WI38 (cell line): ENCODE data around the gene OMA1.

ENCODE experiments used
- H3K4me3 ChIP-seq: 2 replicates; pipeline ENCODE4 v1.5.1; 2011; ENCODE audit warnings: low read depth, mild to moderate bottlenecking, control low read depth, low read length
- TF ChIP-seq, protein P1 (sequence below): IDR thresholded peaks from 2 replicates; pipeline ENCODE4 v1.5.1; 2012; ENCODE audit warnings: low read depth, mild to moderate bottlenecking, control low read depth, low read length

OMA1 gene

DNA sequence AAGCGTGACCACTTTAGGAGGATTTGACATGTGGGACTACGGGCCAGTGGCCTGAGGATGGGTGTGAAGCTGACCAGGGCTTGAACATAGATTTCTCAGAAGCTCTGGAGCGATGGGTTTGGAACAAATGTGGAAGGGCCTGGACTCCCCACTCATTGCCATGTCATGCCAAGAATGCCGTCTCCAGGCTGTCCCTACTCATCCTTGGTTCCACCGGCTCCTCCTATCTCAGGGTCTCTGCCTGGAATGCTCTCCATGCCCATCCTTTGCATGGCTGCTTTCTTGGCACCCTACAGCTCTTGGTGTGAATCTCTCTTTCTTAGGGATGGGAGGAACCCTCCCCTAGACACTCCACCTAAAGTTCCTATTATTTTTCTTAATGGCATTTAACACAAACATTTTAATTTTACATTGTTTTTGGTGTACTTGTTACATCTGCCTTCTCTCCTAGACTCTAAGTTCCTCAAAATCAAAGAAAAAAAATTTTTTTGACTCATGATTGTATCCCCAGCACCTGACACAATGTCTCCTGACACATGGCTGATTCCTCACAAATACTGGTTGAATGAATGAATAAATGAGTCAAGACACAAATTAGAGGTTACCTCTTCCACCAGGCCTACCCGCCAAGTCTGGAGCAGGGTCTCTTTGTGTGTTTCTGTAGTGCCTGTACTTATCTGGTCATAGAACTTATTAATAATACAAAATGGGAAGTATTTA is 114.5 kb downstream of the OMA1 start:
- TF ChIP-seq, protein P1, sequence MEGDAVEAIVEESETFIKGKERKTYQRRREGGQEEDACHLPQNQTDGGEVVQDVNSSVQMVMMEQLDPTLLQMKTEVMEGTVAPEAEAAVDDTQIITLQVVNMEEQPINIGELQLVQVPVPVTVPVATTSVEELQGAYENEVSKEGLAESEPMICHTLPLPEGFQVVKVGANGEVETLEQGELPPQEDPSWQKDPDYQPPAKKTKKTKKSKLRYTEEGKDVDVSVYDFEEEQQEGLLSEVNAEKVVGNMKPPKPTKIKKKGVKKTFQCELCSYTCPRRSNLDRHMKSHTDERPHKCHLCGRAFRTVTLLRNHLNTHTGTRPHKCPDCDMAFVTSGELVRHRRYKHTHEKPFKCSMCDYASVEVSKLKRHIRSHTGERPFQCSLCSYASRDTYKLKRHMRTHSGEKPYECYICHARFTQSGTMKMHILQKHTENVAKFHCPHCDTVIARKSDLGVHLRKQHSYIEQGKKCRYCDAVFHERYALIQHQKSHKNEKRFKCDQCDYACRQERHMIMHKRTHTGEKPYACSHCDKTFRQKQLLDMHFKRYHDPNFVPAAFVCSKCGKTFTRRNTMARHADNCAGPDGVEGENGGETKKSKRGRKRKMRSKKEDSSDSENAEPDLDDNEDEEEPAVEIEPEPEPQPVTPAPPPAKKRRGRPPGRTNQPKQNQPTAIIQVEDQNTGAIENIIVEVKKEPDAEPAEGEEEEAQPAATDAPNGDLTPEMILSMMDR, result no peak
- no peak overlapping the region for H3K4me3 ChIP-seq
